22Rv1 (cell line): Measurements from ENCODE around the gene PAK1IP1.

ENCODE experiments used
- H3K27ac ChIP-seq: fragments of 450-650 bp; 2 replicates; pipeline ENCODE4 v1.5.1; 2017
- CTCF ChIP-seq: fragments of 450-650 bp; IDR thresholded peaks from 2 replicates; pipeline ENCODE4 v1.5.1; 2017; ENCODE audit warnings: mild to moderate bottlenecking
- ZFX ChIP-seq: fragments of 450-650 bp; IDR thresholded peaks from 2 replicates; pipeline ENCODE4 v1.6.1; 2017; ENCODE audit warnings: antibody characterized with exemption, borderline replicate concordance

The PAK1IP1 gene

DNA sequence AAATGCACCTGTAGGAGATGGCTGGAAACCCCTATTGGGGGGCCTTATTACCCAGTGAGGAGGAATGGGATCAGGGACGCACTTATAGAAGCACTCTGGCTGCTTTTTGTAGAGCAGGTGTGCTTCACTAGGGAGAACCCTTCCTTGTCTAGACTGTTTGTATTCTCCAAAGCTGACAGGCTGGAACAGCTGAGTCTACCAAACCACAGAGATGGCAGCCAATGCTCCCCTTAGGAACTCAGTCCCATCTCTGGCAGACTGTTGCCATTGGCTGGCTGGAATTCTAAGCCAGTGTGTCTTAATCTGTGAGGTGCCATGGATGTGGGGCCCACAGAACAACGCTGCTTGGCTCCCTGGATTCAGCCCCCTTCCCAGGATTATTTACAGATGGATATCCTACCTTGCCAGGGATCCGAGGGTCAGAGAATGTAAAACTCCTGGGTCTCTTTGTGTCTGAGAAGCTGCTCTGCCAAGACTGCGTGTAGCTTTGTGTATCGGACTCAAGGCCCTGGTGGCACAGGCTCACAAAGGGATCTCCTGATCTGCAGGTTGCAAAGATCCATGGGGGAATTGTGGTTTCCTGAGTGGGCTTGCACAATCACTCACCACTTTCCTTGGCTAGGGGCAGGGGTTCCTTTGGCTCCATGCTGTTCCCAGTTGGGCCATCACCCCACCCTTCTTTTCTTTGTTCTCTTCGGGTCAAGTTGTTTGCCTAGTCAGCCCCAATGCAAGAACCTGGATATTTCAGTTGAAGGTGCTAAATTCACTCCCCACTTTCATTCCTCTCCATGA lies 26.4 kb upstream of the PAK1IP1 start:
- H3K27ac ChIP-seq = no peak overlapping the region
- TF ChIP-seq CTCF (no peak), ZFX (no peak)

DNA sequence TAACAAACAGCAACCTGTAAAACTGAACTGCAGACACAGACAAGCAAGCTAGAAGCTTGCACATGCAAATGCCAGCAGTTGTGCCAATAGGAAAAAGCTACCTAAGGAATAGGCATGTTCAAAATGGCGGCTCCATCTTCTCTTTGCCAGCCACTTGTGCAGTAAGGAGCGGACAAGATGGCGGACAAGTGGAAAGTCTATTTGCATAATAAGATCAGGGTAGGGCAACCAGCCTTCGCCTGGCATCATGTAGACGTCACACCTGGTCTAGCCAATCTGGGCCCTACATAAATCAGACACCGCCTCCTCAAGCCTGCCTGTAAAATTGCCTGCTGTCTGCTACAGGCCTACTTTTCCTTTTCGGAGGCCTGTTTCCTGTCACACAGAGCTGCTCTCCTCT lies 18.4 kb upstream of the PAK1IP1 start:
- H3K27ac ChIP-seq = no peak overlapping the region
- TF ChIP-seq ZFX = no peak
- no peak for TF ChIP-seq CTCF

- no peak for TF ChIP-seq ZFX
- TF ChIP-seq CTCF = no peak
- no peak overlapping the region for H3K27ac ChIP-seq
These were observed 16.3 kb upstream of the PAK1IP1 start for GRCh38 chr6:10678456-10678855.

GRCh38 chr6:10681795-10682194 lies 13.0 kb upstream of the PAK1IP1 start:
- no peak overlapping the region for H3K27ac ChIP-seq
- TF ChIP-seq ZFX (no peak), CTCF (no peak)

DNA sequence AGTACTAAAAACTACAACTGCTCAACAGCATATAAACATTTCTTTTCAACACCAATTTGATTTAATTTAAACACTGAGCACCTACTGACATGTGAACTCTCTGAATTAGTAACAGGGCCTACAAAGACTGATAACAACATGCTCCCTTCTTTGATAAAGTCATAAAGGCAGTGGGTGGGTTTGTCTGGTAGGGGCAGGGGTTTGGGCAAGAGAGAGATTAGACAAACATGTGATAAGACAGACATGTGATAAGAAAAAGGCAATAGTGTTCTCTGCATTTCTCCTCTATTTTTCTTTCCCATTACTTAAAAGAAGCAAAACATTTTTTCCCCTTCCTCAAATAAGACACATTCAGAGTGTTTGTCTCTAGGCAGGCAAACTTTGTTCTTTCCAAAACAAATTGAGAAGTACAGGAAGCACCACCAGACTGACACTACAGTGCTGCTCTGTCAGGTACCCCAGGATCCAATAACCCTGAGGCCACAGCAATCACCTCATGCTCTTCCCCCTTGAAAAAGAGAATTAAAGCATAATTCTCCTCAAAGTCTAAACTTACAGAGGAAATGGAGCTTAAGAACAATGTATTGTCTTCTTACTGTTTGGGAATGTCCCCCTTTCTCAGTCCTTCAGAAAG lies 12.3 kb upstream of the PAK1IP1 start:
- TF ChIP-seq CTCF (no peak), ZFX (no peak)
- no peak overlapping the region for H3K27ac ChIP-seq

GRCh38 chr6:10684618-10685017 lies 10.2 kb upstream of the PAK1IP1 start:
- no peak for TF ChIP-seq ZFX
- TF ChIP-seq CTCF = no peak
- H3K27ac ChIP-seq = no peak overlapping the region
